LNCAP (cell line): ENCODE results near the gene TFPT.

Source experiments
- CTCF ChIP-seq: fragments of 450-650 bp; IDR thresholded peaks from 2 replicates; pipeline ENCODE4 v1.5.1; 2017; ENCODE audit warnings: mild to moderate bottlenecking

Gene TFPT

GRCh38 chr19:54107876-54108490 is 7.5 kb downstream of the TFPT start:
- TF ChIP-seq CTCF = no peak

GRCh38 chr19:54106716-54107115 is 8.7 kb downstream of the TFPT start:
- TF ChIP-seq CTCF = no peak

GRCh38 chr19:54105796-54106195 is 9.7 kb downstream of the TFPT start:
- no peak for TF ChIP-seq CTCF

- TF ChIP-seq CTCF = no peak
These were observed 10.3 kb downstream of the TFPT start for GRCh38 chr19:54104998-54105715.

GRCh38 chr19:54102421-54103169 is 12.9 kb downstream of the TFPT start, which contains the start of gene NDUFA3:
TSS of gene NDUFA3 (plus strand) at chr19:54102855. CDS start at chr19:54102879, 24 bp downstream.
- no peak for TF ChIP-seq CTCF

GRCh38 chr19:54100561-54100960 is 14.9 kb downstream of the TFPT start, which contains the start of gene OSCAR:
TSS of gene OSCAR (minus strand) at chr19:54100803. CDS start at chr19:54100792, 11 bp downstream.
- TF ChIP-seq CTCF = no peak

GRCh38 chr19:54099190-54099902 is 16.1 kb downstream of the TFPT start:
- TF ChIP-seq CTCF = no peak
